Vagina (tissue), 2 donors: ENCODE measurements around the gene AADACL4. TPM values are rescaled to one million over a fixed set of nuclear protein-coding genes. Genes with fewer than 3 reads are reported as not detected.

Source experiments
- DNase-seq, 2 donors: peaks; one replicate each; pipeline ENCODE4 v3.0.0-alpha.2; 2017; ENCODE audit errors: extremely low spot score in 2 of 2
- H3K27ac ChIP-seq: fragments of 200-600 bp; sonication (generic); one replicate; pipeline ENCODE4 v1.5.1; 2019
- H3K27me3 ChIP-seq: fragments of 200-600 bp; sonication (generic); one replicate; pipeline ENCODE4 v1.5.1; 2019
- H3K36me3 ChIP-seq, 2 donors: fragments of 200-600 bp; sonication (generic); one replicate each; pipeline ENCODE4 v1.5.1; 2017 to 2019
- H3K4me1 ChIP-seq: fragments of 200-600 bp; sonication (generic); one replicate; pipeline ENCODE4 v1.5.1; 2019
- H3K4me3 ChIP-seq, 2 donors: fragments of 200-600 bp; sonication (generic); 1 replicate in 1 of 2; 2 replicates in 1 of 2; pipeline ENCODE4 v1.5.1; 2016 to 2019
- H3K9me3 ChIP-seq: fragments of 200-600 bp; sonication (generic); one replicate; pipeline ENCODE4 v1.5.1; 2019
- CTCF ChIP-seq, 3 experiments: fragments of 450-650 bp in 2 of 3; fragments of 200-600 bp in 1 of 3; sonication (generic) in 1 of 3; IDR thresholded peaks; one replicate each; pipeline ENCODE4 v1.5.1; 2017 to 2019; ENCODE audit warnings: antibody characterized with exemption in 3 of 3, mild to moderate bottlenecking in 2 of 3, moderate library complexity in 2 of 3
- POLR2A ChIP-seq, 2 donors: fragments of 450-650 bp; IDR thresholded peaks; one replicate each; pipeline ENCODE4 v1.6.1; 2017; ENCODE audit warnings: antibody characterized with exemption in 2 of 2, mild to moderate bottlenecking in 2 of 2, moderate library complexity in 2 of 2
- POLR2AphosphoS5 ChIP-seq, 2 donors: sonication (generic); formaldehyde crosslinking; IDR thresholded peaks; one replicate each; pipeline ENCODE4 v1.9.0; 2017; ENCODE audit warnings: antibody characterized with exemption in 2 of 2, mild to moderate bottlenecking in 2 of 2, low read depth in 1 of 2; ENCODE audit not compliant: insufficient read depth in 1 of 2
- intact Hi-C: fragments of 100-400 bp; cut with DNase I; formaldehyde crosslinking; loops from one replicate; pipeline ENCODE4 v1.15.1; 2023
- small RNA-seq: library from RNA; depleted of rRNA; stranded (forward); fragments of <200 nt; gene quantifications from one replicate; pipeline ENCODE3, GENCODE V24; 2016
- total RNA-seq: library from RNA; depleted of rRNA; stranded (reverse); fragments of >200 nt; gene quantifications from one replicate; pipeline ENCODE4 v1.2.3, GENCODE V29; 2016

Gene AADACL4
- total RNA-seq, 1 donor from 2014 or later, result not detected

GRCh38 chr1:12714710-12715475, 71.0 kb downstream of the AADACL4 start:
- no peak for DNase-seq
- intact Hi-C loops, result no loop called here
- no peaks in the 10 kb centered on the region for H3K27me3 ChIP-seq
- H3K36me3 ChIP-seq, result no peaks in the 10 kb centered on the region
- H3K27ac ChIP-seq, result no peak overlapping the region
- no peak for TF ChIP-seq CTCF (IDR thresholded peaks at IDR 0.05)
- TF ChIP-seq POLR2AphosphoS5 (IDR thresholded peaks at IDR 0.05; ENCODE audit: insufficient read depth in 1 of 2, low read depth in 1 of 2), result no peak
- no peak for TF ChIP-seq POLR2A (IDR thresholded peaks at IDR 0.05)
- no peaks in the 10 kb centered on the region for H3K9me3 ChIP-seq
- no peak overlapping the region for H3K4me3 ChIP-seq
- H3K4me1 ChIP-seq, result no peaks in the 10 kb centered on the region

- no peak for DNase-seq
- TF ChIP-seq POLR2AphosphoS5 (IDR thresholded peaks at IDR 0.05; ENCODE audit: insufficient read depth in 1 of 2, low read depth in 1 of 2) (no peak), CTCF (IDR thresholded peaks at IDR 0.05) (no peak), POLR2A (IDR thresholded peaks at IDR 0.05) (no peak)
- H3K27me3 ChIP-seq, result no peaks in the 10 kb centered on the region
- no peaks in the 10 kb centered on the region for H3K36me3 ChIP-seq
- no peaks in the 10 kb centered on the region for H3K9me3 ChIP-seq
- H3K4me1 ChIP-seq, result no peaks in the 10 kb centered on the region
- H3K27ac ChIP-seq, result no peak within 1 kb of the TSS
- intact Hi-C loops, result no loop called here
- no peak within 1 kb of the TSS for H3K4me3 ChIP-seq
Observed at GRCh38 chr1:12715896-12716437, 72.1 kb downstream of the AADACL4 start, which contains the start of gene AADACL3. Gene AADACL3, plus strand, starts transcription at chr1:12716110. Its CDS starts 67 bp downstream, at chr1:12716177.

Small RNAs within 50 kb of the gene (small RNA-seq; reads per million reads assigned to genes)
- not detected for gene AC244670.1

Other genes with a start within 250 kb of the AADACL4 start
- 111 TPM for gene DHRS3, start 25.9 kb upstream of the AADACL4 start, total RNA-seq
- gene AADACL3, start 72.0 kb downstream of the AADACL4 start, total RNA-seq, result not detected
- not detected for gene CFAP107, start 102.1 kb downstream of the AADACL4 start, total RNA-seq
- not detected for gene PRAMEF12, start 129.7 kb downstream of the AADACL4 start, total RNA-seq
- not detected for gene PRAMEF1, start 147.3 kb downstream of the AADACL4 start, total RNA-seq
- not detected for gene PRAMEF11, start 187.3 kb downstream of the AADACL4 start, total RNA-seq
- not detected for gene HNRNPCL1, start 204.6 kb downstream of the AADACL4 start, total RNA-seq
- gene PRAMEF2, start 213.0 kb downstream of the AADACL4 start, total RNA-seq, result not detected
- not detected for gene PRAMEF4, start 242.1 kb downstream of the AADACL4 start, total RNA-seq